HG03103 (cell line): ENCODE results near the gene SEMA6C.

ENCODE experiments used
- ATAC-seq: cut with Tn5 transposase; IDR thresholded peaks from one replicate; pipeline ENCODE4 v1.9.1; 2021; ENCODE audit warnings: low read depth; ENCODE audit not compliant: unreplicated experiment

The SEMA6C gene

GRCh38 chr1:151164732-151165280 is 18.4 kb upstream of the SEMA6C start:
- no peak for ATAC-seq

- no peak for ATAC-seq
Observed at GRCh38 chr1:151159373-151159772, 12.9 kb upstream of the SEMA6C start.

- ATAC-seq: no peak
Observed at GRCh38 chr1:151158751-151159251, 12.4 kb upstream of the SEMA6C start.

- no peak for ATAC-seq
Observed at GRCh38 chr1:151158326-151158725, 11.9 kb upstream of the SEMA6C start.

- ATAC-seq: no peak
Observed at GRCh38 chr1:151157067-151157531, 10.7 kb upstream of the SEMA6C start.

- no peak for ATAC-seq
Observed at GRCh38 chr1:151156515-151156819, 10.0 kb upstream of the SEMA6C start, which contains the start of gene TNFAIP8L2. Gene TNFAIP8L2 (plus strand): TSS chr1:151156649. CDS start chr1:151158698, 2,049 bp downstream.

GRCh38 chr1:151147665-151148064 is 1.2 kb upstream of the SEMA6C start:
- ATAC-seq: no peak

- ATAC-seq: no peak
Observed at GRCh38 chr1:151147132-151147503, 687 bp upstream of the SEMA6C start.

GRCh38 chr1:151146072-151146411 is 389 bp downstream of the SEMA6C start:
- no peak for ATAC-seq

- ATAC-seq: no peak
Observed at GRCh38 chr1:151145304-151146071, 943 bp downstream of the SEMA6C start.

GRCh38 chr1:151144474-151145303 is 1.7 kb downstream of the SEMA6C start:
- ATAC-seq: no peak

GRCh38 chr1:151143986-151144385 is 2.4 kb downstream of the SEMA6C start:
- ATAC-seq: no peak

GRCh38 chr1:151143057-151143435 is 3.4 kb downstream of the SEMA6C start:
- no peak for ATAC-seq

- no peak for ATAC-seq
Observed at GRCh38 chr1:151142411-151143056, 3.9 kb downstream of the SEMA6C start.

- ATAC-seq: no peak
Observed at GRCh38 chr1:151137789-151138188, 8.6 kb downstream of the SEMA6C start.

GRCh38 chr1:151135433-151136385 is 10.7 kb downstream of the SEMA6C start:
- ATAC-seq: no peak

- ATAC-seq: no peak
Observed at GRCh38 chr1:151134991-151135390, 11.4 kb downstream of the SEMA6C start.

GRCh38 chr1:151134396-151134795 is 12.0 kb downstream of the SEMA6C start:
- no peak for ATAC-seq

- ATAC-seq: no peak
Observed at GRCh38 chr1:151133018-151133806, 13.2 kb downstream of the SEMA6C start.
